ENCODE measurements around the gene RTN3.

The RTN3 gene

GRCh38 chr11:63719001-63719400 lies 37.7 kb downstream of the RTN3 start:
- TF ChIP-seq CTCF (IDR thresholded peaks at IDR 0.05; ENCODE audit: extremely low read depth, missing control alignments): no peak
- no peak for DNase-seq (ENCODE audit: low spot score)

GRCh38 chr11:63719987-63720386 lies 38.7 kb downstream of the RTN3 start:
- TF ChIP-seq CTCF (IDR thresholded peaks at IDR 0.05; ENCODE audit: extremely low read depth, missing control alignments): no peak
- DNase-seq (ENCODE audit: low spot score): no peak

- DNase-seq (ENCODE audit: low spot score): no peak
- no peak for TF ChIP-seq CTCF (IDR thresholded peaks at IDR 0.05; ENCODE audit: extremely low read depth, missing control alignments)
These were observed 39.3 kb downstream of the RTN3 start for GRCh38 chr11:63720611-63721010.

- TF ChIP-seq CTCF (IDR thresholded peaks at IDR 0.05; ENCODE audit: extremely low read depth, missing control alignments): no peak
- DNase-seq (ENCODE audit: low spot score): no peak
These were observed 48.0 kb downstream of the RTN3 start for GRCh38 chr11:63729326-63729725.

- TF ChIP-seq CTCF (IDR thresholded peaks at IDR 0.05; ENCODE audit: extremely low read depth, missing control alignments): no peak
- no peak for DNase-seq (ENCODE audit: low spot score)
These were observed 55.6 kb downstream of the RTN3 start for GRCh38 chr11:63736864-63737263.

GRCh38 chr11:63737718-63738117 lies 56.4 kb downstream of the RTN3 start:
- no peak for DNase-seq (ENCODE audit: low spot score)
- TF ChIP-seq CTCF (IDR thresholded peaks at IDR 0.05; ENCODE audit: extremely low read depth, missing control alignments): no peak

- DNase-seq (ENCODE audit: low spot score): peak; percentile 51
- peak; percentile 73 for TF ChIP-seq CTCF (IDR thresholded peaks at IDR 0.05; ENCODE audit: extremely low read depth, missing control alignments)
These were observed 57.5 kb downstream of the RTN3 start for GRCh38 chr11:63738720-63739360.
